AG09319 (cell line): ENCODE data around the gene AOC2.
"Not testable (repeated sequence)": the region's sequence is repeated elsewhere in the genome, so short reads cannot be mapped to it uniquely, and the experiment has no call there.

Experiments
- DNase-seq: peaks from one replicate; pipeline ENCODE4 v3.0.0-alpha.2; 2010; ENCODE audit warnings: low read depth; ENCODE audit errors: extremely low read depth
- TF ChIP-seq, protein P1 (sequence below): IDR thresholded peaks from 2 replicates; pipeline ENCODE4 v1.5.1; 2011; ENCODE audit warnings: low read depth, mild to moderate bottlenecking, inconsistent platforms, low read length, moderate library complexity

AOC2 gene

DNA sequence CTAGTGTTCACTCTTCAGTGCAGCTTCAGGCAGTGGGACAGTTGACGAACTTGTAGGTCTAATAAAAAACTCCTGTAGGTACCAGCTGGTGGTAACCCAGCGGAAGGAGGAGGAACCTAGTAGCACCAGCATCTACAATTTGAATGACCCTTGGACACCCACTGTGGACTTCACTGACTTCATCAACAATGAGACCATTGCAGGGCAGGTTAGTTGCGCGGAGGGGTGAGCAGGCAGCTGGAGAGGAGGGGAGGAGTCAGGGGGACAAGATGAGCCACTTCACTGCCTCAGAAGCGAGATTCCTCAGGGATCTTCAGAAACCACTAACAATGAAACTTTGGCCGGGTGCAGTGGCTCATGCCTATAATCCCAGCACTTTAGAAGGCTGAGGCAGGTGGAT, 28.9 kb downstream of the AOC2 start:
- no peak for DNase-seq
- TF ChIP-seq, protein P1, sequence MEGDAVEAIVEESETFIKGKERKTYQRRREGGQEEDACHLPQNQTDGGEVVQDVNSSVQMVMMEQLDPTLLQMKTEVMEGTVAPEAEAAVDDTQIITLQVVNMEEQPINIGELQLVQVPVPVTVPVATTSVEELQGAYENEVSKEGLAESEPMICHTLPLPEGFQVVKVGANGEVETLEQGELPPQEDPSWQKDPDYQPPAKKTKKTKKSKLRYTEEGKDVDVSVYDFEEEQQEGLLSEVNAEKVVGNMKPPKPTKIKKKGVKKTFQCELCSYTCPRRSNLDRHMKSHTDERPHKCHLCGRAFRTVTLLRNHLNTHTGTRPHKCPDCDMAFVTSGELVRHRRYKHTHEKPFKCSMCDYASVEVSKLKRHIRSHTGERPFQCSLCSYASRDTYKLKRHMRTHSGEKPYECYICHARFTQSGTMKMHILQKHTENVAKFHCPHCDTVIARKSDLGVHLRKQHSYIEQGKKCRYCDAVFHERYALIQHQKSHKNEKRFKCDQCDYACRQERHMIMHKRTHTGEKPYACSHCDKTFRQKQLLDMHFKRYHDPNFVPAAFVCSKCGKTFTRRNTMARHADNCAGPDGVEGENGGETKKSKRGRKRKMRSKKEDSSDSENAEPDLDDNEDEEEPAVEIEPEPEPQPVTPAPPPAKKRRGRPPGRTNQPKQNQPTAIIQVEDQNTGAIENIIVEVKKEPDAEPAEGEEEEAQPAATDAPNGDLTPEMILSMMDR = no peak

DNA sequence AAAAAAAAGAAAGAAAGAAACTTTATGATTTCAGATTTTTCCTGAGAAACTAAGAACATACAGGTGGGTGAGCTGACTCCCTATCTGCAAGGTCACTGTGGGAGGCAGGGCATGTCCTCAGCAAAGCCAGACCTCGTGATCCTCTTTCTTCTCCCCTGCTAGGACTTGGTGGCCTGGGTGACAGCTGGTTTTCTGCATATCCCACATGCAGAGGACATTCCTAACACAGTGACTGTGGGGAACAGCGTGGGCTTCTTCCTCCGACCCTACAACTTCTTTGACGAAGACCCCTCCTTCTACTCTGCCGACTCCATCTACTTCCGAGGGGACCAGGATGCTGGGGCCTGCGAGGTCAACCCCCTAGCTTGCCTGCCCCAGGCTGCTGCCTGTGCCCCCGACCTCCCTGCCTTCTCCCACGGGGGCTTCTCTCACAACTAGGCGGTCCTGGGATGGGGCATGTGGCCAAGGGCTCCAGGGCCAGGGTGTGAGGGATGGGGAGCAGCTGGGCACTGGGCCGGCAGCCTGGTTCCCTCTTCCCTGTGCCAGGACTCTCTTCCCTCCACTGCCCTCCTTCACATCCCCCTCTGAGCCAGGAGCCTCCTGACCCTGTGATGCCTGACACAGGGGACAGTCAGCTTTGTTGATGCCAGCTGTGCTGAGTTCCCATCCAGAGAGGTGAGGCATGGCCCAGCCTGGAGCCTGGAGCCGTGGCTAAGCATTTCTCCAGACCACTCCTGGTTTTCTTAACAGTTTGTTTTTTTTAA, 29.7 kb downstream of the AOC2 start:
- not testable (repeated sequence) for DNase-seq

DNA sequence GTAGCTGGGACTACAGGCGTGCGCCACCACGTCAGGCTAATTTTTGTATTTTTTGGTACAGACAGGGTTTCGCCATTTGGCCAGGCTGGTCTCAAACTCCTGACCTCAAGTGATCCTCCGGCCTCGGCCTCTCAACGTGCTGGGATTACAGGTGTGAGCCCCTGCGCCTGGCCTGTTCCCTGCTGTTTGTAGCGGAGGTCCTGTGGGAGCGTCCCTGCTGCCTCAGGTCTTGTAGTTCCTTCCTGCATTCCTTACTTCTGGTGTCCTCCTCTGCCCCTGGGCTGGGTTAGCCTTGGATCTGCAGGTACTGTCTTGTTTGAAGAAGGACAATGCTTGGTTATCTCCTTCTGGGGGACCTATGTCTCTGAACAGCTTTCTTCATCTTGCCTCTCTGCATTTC, 32.7 kb downstream of the AOC2 start:
- TF ChIP-seq, protein P1 = no peak
- DNase-seq = no peak

DNA sequence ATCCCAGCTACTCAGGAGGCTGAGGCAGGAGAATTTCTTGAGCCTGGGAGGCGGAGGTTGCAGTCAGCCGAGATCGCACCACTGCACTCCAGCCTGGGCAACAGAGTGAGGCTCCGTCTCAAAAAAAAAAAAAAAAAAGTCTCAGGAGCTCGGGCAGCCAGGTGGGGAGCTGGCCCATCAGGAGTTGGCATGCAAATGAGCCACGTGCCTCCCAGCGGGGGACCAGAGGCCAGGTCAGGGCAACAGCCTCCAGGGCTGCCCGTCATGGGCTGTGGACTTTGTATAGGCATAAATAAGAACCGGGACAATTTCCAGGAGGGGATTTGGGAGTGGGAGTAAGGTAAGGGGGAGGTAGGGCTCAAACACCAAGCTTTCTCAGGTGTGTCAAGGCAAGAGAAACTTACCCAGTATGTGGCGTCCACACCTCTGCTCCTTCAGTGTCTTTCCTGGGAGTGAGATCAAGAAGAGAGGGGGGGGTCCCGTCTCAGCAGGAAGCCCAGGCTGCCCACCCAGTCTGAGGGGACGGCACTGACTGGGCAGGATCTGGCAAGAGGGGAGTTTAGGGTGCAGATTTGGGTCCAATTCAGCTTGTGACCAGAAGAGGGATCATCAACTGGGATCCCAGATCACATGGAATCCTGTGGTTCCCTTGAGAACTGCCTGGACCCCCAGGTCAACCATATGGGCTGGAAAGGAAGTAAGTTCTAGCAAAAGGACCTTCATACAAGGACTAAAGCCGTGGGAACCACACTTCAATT, 33.9 kb downstream of the AOC2 start:
- DNase-seq = no peak

DNA sequence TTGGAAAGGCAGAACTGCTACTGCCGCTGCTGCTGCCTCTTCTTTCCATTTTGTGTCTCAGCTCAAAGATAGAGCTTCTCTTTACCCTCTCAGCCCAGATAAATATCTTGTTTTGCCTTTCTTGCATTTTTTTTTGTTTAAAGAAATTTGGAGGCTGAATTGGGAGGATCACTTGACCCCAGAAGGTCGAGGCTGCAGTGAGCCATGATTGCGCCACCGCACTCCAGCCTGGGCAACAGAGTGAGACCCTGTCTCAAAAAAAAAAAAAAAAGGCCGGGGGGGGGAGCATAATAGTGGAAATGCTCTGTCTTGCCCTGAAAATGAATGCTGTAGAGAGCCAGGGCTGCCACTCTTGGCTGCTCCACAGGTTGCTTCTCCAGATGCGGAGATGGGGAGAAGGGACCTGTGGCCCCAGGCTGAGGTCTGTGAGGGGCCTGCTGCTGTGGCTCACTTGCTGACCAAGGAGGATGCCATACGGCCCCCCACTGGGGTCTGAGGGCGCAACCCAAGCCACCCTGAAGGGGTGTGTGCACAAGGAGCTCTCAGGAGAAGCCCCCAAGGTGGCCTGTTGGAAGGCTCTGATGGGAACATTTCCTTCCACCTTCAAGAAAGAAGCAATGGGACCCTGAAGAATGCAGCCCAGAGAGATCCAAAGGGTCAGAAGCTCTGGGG, 34.7 kb downstream of the AOC2 start:
- TF ChIP-seq, protein P1 = no peak
- no peak for DNase-seq

More for the DNA sequence above, 33.9 kb downstream of the AOC2 start:
- TF ChIP-seq, protein P1 = no peak

DNA sequence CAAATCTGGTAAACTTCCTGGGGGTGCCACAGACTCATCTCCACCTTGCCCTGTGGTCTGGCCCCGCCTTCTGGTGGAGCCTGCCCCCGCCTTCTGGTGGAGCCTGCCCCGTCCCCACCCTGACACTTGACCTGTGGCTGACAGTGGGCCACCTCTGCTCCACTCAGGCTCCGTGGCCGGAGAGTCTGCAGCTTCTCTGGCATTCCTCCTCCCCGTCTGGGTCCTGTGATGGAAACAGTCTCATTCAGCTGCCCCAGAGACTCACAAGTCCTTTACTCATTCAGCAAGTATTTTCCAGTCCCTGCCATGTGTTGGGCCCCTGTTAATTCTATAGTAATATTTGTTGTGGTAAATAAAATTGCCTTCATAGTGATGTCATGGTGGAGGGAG, 35.2 kb downstream of the AOC2 start:
- TF ChIP-seq, protein P1 = no peak
- DNase-seq = no peak

DNA sequence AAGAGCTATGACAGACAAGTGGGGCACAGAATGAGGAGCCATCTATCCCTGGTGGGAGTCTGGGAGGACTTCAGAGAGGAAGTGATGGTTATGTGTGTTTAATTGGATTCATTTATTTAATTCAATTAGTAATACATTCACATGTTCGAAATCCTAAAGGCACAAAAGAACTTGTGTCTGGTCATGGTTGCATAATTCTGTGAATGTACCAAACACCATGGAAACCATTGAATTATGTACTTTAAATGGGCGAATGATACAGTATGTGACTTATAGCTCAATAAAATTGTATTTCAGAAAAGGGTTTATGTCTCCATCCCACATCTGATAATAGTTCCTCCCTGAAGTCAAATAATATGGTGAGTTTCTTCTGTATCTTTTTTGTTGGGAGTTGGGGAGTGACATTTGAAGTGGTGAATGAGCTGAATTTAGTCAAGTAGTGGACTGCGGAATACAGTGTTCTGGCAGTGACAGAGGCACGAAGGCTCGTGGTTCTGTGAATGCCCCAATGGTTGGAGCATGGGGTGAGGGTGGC, 36.5 kb downstream of the AOC2 start:
- DNase-seq = no peak
- TF ChIP-seq, protein P1 = no peak

DNA sequence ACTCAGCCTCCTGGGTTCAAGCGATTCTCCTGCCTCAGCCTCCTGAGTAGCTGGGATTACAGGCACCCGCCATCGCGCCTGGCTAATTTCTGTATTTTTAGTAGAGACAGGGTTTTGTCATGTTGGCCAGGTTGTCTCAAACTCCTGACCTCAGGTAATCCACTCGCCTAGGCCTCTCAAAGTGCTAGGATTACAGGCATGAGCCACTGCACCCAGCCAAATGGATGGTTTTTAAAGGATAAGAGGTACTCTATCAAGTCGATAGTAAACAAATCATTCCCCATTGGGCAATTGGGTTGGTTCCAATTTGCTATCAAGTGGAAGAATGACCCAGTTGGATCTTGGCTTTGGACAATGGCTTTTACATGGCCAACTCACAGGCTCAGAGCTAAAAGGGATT, 37.3 kb downstream of the AOC2 start:
- not testable (repeated sequence) for DNase-seq
